Tibial artery (tissue), 4 donors: ENCODE data around the gene TTC28.
"Not testable (repeated sequence)": the region's sequence is repeated elsewhere in the genome, so short reads cannot be mapped to it uniquely, and the experiment has no call there.

Experiments used
- DNase-seq, 2 donors: peaks; one replicate each; pipeline ENCODE4 v3.0.0-alpha.2; 2019
- H3K27ac ChIP-seq, 2 donors: fragments of 200-600 bp; sonication (generic) in 1 of 2; 1 replicate in 1 of 2; 2 replicates in 1 of 2; pipeline ENCODE4 v1.5.1; 2018 to 2019; ENCODE audit warnings: mild to moderate bottlenecking in 1 of 2
- H3K27me3 ChIP-seq, 2 donors: fragments of 200-600 bp; sonication (generic) in 1 of 2; one replicate each; pipeline versions ENCODE4 v1.5.1 to v1.6.0; 2016 to 2019
- H3K36me3 ChIP-seq, 3 donors: fragments of 200-600 bp; sonication (generic) in 2 of 3; one replicate each; pipeline ENCODE4 v1.5.1; 2016 to 2019; ENCODE audit warnings: mild to moderate bottlenecking in 2 of 3
- H3K4me1 ChIP-seq, 4 donors: fragments of 200-600 bp; sonication (generic) in 2 of 4; 1 replicate in 3 of 4; 2 replicates in 1 of 4; pipeline ENCODE4 v1.5.1; 2016 to 2019
- H3K4me3 ChIP-seq, 2 donors: fragments of 200-600 bp; sonication (generic) in 1 of 2; 1 replicate in 1 of 2; 2 replicates in 1 of 2; pipeline ENCODE4 v1.5.1; 2018 to 2019; ENCODE audit warnings: mild to moderate bottlenecking in 2 of 2
- H3K9me3 ChIP-seq, 3 donors: fragments of 200-600 bp; sonication (generic) in 1 of 3; one replicate each; pipeline ENCODE4 v1.5.1; 2016 to 2019
- CTCF ChIP-seq, 2 experiments: fragments of 200-600 bp in 1 of 2; fragments of 450-650 bp in 1 of 2; IDR thresholded peaks; one replicate each; pipeline ENCODE4 v1.5.1; 2017 to 2019; ENCODE audit warnings: antibody characterized with exemption in 2 of 2, mild to moderate bottlenecking in 1 of 2, moderate library complexity in 1 of 2
- intact Hi-C: fragments of 100-400 bp; cut with DNase I; formaldehyde crosslinking; loops from one replicate; pipeline ENCODE4 v1.15.0; 2023; ENCODE audit warnings: low total_unique reads

The TTC28 gene

GRCh38 chr22:28174509-28174908 lies 505.1 kb downstream of the TTC28 start:
- intact Hi-C loops: no loop called here
- H3K36me3 ChIP-seq: no peaks in the 10 kb centered on the region
- no peak overlapping the region for H3K27ac ChIP-seq
- H3K27me3 ChIP-seq: no peaks in the 10 kb centered on the region
- no peak for TF ChIP-seq CTCF (IDR thresholded peaks at IDR 0.05)
- no peak for DNase-seq
- no peak overlapping the region for H3K4me3 ChIP-seq
- H3K4me1 ChIP-seq: no peaks in the 10 kb centered on the region
- H3K9me3 ChIP-seq: no peaks in the 10 kb centered on the region

- H3K27me3 ChIP-seq: no peaks in the 10 kb centered on the region
- intact Hi-C loops: no loop called here
- TF ChIP-seq CTCF (IDR thresholded peaks at IDR 0.05): no peak
- no peak for DNase-seq
- H3K36me3 ChIP-seq: no peaks in the 10 kb centered on the region
- no peaks in the 10 kb centered on the region for H3K4me1 ChIP-seq
- no peak overlapping the region for H3K27ac ChIP-seq
- H3K4me3 ChIP-seq: no peak overlapping the region
- H3K9me3 ChIP-seq: no peaks in the 10 kb centered on the region
Measured at GRCh38 chr22:28172892-28173670, 506.6 kb downstream of the TTC28 start.

- H3K27ac ChIP-seq: no peak overlapping the region
- H3K27me3 ChIP-seq: no peaks in the 10 kb centered on the region
- DNase-seq: no peak
- intact Hi-C loops: no loop called here
- H3K36me3 ChIP-seq: no peaks in the 10 kb centered on the region
- H3K4me1 ChIP-seq: no peaks in the 10 kb centered on the region
- H3K4me3 ChIP-seq: no peak overlapping the region
- TF ChIP-seq CTCF (IDR thresholded peaks at IDR 0.05): no peak
- no peaks in the 10 kb centered on the region for H3K9me3 ChIP-seq
Measured at GRCh38 chr22:28171712-28172111, 507.9 kb downstream of the TTC28 start.

GRCh38 chr22:28171115-28171514 lies 508.5 kb downstream of the TTC28 start:
- no peak overlapping the region for H3K27ac ChIP-seq
- no peaks in the 10 kb centered on the region for H3K36me3 ChIP-seq
- no peak for DNase-seq
- intact Hi-C loops: no loop called here
- no peak overlapping the region for H3K4me3 ChIP-seq
- no peaks in the 10 kb centered on the region for H3K9me3 ChIP-seq
- no peak for TF ChIP-seq CTCF (IDR thresholded peaks at IDR 0.05)
- no peaks in the 10 kb centered on the region for H3K4me1 ChIP-seq
- H3K27me3 ChIP-seq: no peaks in the 10 kb centered on the region

GRCh38 chr22:28169314-28169713 lies 510.3 kb downstream of the TTC28 start:
- H3K36me3 ChIP-seq, intact Hi-C loops, H3K9me3 ChIP-seq, DNase-seq, H3K27me3 ChIP-seq, H3K4me3 ChIP-seq, H3K27ac ChIP-seq, H3K4me1 ChIP-seq: not testable (repeated sequence)

- TF ChIP-seq CTCF (IDR thresholded peaks at IDR 0.05): no peak
- Histone ChIP-seq H3K36me3 (no peaks in the 10 kb centered on the region), H3K4me1 (peaks cover 0 to 4% (median 0%) of the 10 kb centered on the region in 4 donors), H3K9me3 (no peaks in the 10 kb centered on the region), H3K4me3 (no peak overlapping the region), H3K27me3 (no peaks in the 10 kb centered on the region), H3K27ac (no peak overlapping the region)
- intact Hi-C loops: no loop called here
- no peak for DNase-seq
Measured at GRCh38 chr22:28155808-28156207, 523.8 kb downstream of the TTC28 start.
